ENCODE measurements around the gene CEP112.

GRCh38 chr17:65741710-65742109 lies 450.2 kb downstream of the CEP112 start:
- TF ChIP-seq CTCF (IDR thresholded peaks at IDR 0.05; ENCODE audit: low read depth, low read length, missing input control) (no peak), YY1 (IDR thresholded peaks at IDR 0.05) (no peak), ATF3 (IDR thresholded peaks at IDR 0.05) (no peak)

Measured in liver (tissue), 3 donors.